CD1c-positive myeloid dendritic cell (primary cell): Measurements from ENCODE around the gene MPZ.
A peak's percentile ranks its signal among the peaks of the same experiment; 100 is the strongest.
"Not testable (repeated sequence)": the region's sequence is repeated elsewhere in the genome, so short reads cannot be mapped to it uniquely, and the experiment has no call there.

Experiments used
- DNase-seq: peaks from one replicate; pipeline ENCODE4 v3.0.0-alpha.2; 2016; ENCODE audit errors: extremely low spot score

Gene MPZ

DNA sequence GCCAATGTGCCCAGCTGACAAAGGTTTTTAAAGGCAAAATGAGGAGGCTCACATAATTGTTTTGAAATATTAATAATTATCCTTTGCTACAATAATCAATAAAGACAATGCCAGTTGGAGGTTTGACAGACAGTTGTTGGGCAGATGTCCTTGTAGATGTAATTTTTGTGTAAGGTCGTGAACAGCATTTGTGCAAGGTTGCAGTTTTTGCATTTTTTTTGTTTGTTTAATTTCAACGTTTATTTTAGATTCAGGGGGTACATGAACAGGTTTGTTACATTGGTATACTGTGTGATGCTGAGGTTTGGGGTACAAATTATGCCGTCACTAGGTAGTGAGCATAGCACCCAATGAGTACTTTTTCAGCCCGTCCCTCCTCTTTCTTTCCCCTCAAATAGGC is 9.3 kb downstream of the MPZ start:
- DNase-seq, result no peak

- no peak for DNase-seq
Observed at GRCh38 chr1:161299347-161299746, 10.4 kb downstream of the MPZ start.

DNA sequence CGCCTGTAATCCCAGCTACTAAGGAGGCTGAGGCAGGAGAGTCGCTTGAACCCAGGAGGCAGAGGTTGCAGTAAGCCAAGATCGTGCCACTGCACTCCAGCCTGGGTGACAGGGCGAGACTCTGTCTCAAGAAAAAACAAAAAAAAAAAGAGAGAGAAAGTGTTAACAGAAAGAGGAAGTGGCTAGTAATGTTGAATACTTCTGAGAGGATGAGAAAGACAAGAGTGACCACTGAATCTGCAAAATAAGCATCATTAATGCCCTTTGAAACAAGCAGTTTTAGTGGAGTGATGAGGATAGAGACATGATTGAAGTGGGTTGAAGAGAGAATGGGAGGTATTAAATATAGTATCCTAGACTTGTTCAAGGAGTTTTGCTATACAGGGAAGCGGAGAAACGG is 11.7 kb downstream of the MPZ start:
- DNase-seq, result peak; percentile 42

- no peak for DNase-seq
Observed at GRCh38 chr1:161297415-161297814, 12.4 kb downstream of the MPZ start.

- DNase-seq, result no peak
Observed at GRCh38 chr1:161290779-161291178, 19.0 kb downstream of the MPZ start.

- DNase-seq, result no peak
Observed at GRCh38 chr1:161287482-161288054, 22.2 kb downstream of the MPZ start.

DNA sequence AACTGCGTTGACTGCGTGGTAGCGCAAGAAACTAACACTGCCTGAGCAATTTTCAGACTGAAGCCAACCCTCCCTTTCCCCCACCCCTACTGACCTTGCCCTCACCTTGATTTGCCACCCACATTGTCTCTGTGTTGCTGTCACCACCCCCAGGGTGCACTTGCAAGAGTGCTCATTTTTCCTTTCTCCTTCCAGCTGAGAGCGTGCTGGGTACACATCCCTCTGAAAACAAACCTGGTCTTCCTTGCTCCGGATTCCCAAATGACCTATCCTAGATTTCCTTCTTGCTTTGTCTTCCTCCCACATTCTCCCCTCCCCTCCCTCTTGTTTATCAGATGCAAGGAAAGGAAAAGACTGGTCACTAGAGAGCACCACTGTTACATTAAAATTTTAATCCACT is 24.2 kb downstream of the MPZ start:
- DNase-seq, result no peak

DNA sequence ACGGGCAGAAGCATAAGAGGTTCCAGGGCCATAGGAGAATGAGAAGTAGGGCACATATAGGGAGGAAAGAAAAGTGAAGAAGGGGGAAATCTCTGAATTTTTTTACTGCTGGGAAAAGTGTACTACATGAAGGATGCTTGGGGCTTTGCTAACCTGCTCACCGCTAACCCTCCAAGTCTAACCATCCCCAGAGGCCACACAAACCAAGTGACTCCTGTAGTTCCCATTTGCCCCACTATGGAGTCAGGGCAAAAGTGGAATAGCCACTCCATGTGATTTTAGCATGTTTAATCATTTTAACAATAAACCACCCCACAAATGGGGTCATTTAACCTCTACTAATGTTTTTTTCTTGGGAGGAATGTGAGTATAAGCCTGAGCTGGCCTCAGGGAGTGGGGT is 24.7 kb downstream of the MPZ start:
- DNase-seq, result no peak

- no peak for DNase-seq
Observed at GRCh38 chr1:161282991-161283390, 26.8 kb downstream of the MPZ start.

DNA sequence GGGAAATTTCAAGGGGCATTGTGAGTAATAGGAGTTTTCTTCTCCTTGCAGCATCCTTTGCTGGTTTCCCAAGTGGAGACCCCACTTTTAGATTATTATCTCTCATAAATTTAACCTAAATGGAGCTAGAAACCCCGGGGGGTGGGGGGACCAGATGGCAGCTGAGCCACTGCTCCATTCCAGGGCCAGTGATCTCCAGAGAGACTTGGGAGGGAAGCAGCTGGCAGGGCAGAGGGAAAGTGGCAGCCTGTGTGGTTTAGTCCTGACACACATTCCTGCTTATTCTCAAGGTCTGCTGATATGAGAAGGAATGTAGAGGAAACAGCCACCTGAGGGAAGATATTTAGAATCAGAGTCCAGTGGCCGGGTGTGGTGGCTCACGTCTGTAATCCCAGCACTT is 34.9 kb downstream of the MPZ start:
- no peak for DNase-seq

DNA sequence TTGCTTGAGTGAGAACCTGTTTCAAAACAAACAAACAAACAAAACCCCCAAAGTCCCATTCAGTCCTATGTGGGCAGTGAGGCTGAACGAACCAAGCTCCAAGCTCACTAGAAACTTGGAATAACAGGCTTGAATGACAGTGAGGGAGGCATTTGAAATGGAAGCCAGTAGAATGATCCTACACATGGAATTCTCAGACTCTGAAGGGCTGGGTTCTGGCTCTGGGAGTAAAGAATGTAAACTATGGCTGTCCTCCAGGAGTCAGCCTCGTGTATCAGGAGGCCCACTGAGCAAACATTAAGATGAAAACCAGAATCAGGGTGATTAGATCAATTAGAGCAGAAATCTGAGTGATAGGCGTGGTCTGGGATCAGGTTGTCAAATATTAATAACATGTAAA is 36.4 kb downstream of the MPZ start:
- no peak for DNase-seq

DNA sequence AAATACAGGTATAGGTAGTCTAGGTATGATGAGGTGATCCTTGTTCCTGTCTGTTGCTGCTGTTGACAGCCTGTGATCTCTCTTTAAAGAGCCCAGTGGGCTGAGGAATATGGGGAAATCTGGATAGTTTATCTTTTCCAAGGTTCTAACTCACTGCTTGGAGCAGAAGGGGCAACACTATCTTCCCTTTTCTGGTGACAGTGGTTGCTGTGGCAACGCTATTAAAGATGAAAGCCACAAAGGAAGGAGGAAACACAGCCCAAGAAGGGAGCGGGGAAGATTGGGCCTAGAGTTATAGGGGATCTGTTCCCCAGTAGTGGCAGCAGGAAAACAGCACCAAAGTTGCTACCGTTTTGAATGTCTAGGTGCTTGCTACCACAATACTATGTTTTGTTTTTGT is 42.4 kb downstream of the MPZ start:
- peak; percentile 54 for DNase-seq

DNA sequence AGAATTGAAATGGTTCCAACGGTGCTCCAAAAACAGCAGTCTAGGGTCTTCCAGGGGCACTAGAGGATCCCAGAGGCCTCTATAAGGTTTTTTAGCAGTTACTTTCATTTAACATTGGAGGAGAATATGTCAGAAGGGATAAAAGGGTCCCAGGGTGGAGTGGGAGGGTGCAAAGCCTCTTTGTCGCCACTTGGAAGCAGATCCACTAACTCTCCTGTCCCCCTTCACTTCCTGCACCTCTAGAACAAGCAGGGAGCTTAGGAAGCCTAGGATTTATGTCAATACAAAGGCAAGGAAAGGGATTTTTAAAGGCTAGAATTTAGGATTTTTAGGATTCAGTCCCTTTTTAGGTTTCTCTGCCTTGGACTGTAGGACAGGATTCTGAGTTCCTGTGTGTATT is 42.9 kb downstream of the MPZ start:
- no peak for DNase-seq

DNA sequence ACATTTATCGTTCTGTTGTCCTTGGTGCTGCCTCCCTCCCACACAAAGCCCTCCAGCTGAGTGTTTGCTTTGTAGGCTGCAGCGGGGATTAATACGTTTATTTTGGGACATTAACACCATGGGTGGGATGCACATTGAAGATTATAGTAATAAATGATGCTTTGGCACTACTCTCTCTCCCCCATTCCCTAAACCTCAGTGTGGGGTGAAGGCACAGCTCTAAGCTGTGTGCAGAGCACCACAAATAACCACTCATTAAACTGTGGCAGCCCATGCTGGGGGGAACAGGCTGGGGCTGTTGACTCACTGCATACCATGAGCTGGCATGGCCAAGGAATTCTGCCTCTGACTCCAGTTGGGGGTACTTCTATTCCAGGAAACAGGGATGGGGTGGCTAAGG is 43.6 kb downstream of the MPZ start:
- DNase-seq, result no peak

DNA sequence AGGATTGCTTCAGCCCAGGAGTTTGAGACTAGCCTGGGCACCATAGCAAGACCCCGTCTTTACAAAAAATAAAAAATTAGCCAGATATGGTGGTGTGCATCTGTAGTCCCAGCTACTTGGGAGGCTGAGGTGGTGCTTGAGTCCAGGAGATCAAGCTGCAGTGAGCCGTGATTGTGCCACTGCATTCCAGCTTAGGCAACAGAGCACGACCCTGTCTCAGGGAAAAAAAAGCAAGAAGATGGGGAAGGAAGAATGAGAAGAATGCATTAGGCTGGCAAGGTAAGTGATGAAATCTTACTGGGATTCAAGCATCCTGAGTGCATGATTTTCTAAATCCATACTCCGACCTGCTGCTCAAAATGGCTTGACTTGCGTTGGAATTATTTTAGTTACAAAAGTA is 44.5 kb downstream of the MPZ start:
- DNase-seq, result no peak

DNA sequence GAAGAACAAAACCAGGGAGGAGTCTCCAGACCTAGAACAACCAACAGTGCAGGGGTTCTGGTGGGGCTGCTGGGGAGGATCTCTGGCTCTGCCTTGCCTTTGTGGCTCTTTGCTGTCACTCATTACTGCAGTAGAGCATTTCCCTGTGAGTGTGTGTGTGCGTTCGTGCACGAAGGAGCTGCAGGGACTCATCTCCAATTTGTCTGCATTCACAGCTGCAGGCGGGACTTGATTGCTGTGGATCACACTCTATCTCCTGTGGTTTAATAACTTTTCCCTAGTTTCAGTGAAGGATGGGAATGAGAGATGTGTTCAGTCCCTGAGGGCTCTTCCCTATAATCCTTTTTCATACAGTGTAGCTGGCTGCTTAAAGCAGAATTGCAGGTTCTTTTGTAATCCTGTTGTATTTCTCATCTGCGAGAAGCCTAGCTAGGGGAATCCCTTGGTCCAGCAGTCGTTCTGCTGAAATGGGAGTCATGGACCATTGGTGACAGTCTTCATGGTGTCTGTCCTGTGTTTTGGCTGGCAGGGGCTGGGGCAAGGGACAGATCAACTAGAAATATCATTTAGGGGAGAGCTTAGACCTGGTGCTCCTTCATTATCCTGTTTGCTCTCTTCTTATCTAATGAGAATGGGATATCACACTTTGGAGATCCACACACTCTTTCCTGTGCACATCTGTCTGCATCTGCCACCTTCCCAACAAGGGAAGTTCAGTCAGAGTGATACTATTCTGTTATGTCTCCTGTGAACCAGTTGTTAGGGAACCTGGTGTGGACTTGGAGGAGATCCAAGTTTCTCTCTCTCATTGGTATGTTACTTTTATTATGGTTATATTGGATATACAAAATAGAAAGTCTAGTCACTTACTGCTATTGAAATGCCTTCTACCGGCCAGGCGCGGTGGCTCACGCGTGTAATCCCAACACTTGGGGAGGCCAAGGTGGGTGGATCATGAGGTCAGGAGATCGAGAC is 48.2 kb downstream of the MPZ start:
- DNase-seq, result peak; percentile 38

- no peak for DNase-seq
Observed at GRCh38 chr1:161260376-161261260, 49.1 kb downstream of the MPZ start.

- no peak for DNase-seq
Observed at GRCh38 chr1:161259765-161260164, 50.0 kb downstream of the MPZ start.

DNA sequence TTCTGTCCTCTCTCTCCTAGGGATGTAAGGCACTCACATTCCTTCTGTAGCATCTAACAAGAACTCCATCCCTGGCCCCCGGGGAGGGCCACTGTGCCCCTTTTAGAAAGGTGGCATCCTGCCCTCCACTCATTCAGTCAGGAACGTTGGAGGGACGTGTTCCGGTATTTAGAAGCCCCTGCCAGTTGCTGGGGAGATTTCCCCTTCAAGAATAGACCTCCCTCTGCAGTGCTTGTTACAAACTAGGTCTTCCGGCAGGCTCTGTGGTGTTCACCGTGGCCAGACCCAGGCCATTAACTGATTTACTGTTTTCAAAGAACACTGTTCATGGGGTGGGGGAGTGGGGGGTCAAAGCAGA is 50.4 kb downstream of the MPZ start:
- DNase-seq, result no peak

DNA sequence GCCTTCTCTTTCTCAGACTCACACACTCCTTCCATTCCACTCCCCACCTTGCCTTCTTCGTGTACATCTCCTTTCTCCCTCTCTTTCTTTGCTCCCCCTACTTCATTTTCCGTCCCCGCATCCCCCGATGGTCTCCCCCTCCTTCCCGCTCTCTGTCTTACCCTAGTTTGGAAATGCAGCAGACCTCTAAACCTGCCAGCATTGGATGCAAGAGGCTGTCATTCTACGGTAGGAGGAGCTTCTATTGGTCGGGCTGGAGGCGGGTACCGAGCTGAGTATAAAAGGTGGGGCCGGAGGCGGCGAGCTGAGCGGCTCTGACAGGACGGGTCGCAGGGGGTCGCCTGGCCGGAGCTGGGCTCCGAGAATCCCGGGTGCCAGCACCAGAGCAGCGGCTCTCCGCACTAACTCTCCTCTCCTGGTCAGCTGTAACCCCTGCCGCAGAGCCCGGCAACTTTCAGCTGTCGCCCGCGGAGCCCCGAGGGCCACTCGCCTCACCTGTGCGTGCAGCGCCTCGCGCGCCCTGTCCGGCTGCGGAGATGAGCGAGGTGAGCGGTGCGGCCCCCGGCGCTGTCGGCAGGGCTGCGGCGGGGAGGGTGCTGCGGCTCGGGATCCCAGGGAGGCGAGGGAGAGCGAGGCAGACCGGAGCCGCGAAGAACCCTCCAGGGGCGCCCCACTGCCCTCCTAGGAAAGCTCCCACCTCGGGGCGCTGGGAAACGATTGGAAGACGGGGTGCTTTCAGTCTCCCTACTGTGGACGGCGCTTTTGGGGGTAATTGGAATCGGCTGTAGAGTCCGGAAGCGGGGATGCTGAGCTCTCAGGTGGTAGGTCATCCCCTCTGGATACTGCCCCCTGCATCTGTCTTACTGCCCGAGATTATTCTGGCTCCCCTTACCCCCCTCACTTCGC is 51.1 kb downstream of the MPZ start, which contains the start of gene PCP4L1:
TSS of gene PCP4L1 (plus strand) at position 307 of the 906 bp plus-strand sequence. CDS start at position 537, 230 bp downstream.
- DNase-seq, result no peak

DNA sequence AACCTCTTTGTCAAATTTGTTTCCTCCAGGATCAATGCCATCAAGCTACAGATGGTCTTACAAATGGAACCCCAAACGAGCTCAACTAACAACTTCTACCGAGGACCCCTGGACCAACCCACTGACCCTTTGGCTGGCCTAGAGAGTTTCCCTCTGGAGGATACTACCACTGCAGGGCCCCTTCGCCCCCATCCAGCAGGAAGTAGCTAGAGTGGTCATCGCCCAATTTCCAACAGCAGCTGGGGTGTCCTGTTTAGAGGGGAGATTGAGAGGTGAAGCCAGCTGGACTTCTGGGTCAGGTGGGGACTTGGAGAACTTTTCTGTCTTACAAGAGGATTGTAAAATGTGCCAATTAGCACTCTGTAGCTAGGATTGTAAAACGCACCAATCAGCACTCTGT is 52.7 kb downstream of the MPZ start:
- not testable (repeated sequence) for DNase-seq
